HG03460 (cell line): ENCODE results near the gene TAX1BP3.

Experiments used
- ATAC-seq: cut with Tn5 transposase; IDR thresholded peaks from one replicate; pipeline ENCODE4 v1.9.1; 2021; ENCODE audit not compliant: unreplicated experiment

Gene TAX1BP3

DNA sequence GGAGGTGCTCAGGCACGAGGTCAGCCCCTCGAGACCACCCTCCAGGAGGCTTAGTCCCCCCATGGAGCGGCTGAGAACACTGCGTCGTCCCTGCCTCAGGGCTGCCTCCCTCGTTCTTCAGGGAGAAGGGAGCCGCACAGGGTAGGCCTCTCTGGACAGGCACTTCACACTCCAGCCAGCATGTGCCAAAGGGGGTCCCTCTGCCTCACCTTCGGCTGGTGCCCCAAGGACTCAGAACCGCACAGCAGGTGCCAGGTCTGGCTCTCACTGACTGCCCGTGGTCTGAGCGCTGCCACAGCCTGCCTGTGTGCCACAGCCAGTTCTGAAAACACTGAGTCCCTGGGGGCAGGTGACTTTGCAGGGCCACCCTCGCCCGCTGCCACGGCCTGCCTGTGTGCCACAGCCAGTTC is 20.5 kb upstream of the TAX1BP3 start:
- no peak for ATAC-seq

DNA sequence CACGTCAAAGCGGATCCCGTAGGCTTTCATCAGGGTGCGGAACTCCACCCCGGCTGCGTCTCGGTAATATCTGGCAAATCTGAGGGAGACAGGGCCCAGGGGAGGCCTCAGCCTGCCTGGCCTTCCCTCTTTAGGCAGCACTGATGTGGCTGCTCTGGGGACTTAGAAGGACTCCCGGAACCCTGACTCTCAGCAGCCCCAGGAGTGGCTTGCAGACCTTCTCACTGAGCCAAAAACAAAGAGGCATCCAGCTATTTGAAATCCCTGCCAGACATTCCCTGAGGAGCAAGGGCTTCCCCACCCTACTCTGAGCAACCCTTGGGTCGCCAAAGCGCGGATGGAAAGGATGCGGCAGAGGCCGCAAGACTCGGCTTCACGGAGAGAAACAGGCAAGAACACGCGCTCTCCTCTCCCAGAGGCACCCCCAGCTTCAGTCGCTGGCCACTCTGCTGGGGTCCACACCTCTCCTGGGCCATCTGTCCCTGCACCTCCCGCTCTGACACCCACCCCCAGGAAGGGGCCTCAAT is 19.7 kb upstream of the TAX1BP3 start:
- ATAC-seq = no peak

DNA sequence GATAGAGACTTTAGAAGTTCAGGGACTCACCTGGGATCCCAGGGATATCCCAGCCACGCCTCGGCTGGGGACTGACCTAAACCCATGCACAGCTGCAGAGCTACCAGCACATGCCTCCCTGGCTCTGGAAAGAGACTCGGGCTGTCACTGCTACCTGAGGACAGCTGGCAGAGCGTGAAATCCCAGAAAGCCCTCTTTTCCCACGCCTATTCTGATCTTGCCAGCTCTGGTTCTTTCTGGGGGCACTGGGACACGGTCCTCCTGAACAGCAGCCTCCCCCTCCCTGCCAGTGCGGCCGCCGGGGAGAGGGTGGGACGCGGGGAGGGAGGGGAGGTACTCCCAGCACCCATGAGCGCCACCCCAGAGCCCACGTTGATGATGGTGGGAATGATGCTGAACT is 16.8 kb upstream of the TAX1BP3 start:
- no peak for ATAC-seq

DNA sequence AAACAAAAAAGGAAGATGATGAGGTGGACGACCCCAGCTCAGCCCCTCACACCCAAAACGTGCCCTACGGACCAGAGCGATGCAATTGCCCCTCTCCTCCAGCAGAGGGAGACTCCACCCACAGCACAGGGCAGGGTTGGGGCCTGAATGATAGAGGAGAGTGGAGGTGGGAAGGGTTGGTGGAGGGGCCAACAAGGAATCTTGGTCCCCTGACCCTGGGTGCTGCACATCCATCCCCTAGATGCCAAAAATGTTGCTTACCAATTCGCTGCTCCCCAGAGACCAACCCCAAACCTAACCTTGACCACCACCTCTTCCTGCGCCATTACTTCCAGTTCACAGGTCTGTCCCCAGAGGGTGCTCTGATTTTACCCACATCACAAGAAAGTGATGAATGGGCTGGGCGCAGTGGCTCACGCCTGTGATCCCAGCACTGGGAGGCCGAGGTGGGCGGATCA is 14.7 kb upstream of the TAX1BP3 start:
- no peak for ATAC-seq

DNA sequence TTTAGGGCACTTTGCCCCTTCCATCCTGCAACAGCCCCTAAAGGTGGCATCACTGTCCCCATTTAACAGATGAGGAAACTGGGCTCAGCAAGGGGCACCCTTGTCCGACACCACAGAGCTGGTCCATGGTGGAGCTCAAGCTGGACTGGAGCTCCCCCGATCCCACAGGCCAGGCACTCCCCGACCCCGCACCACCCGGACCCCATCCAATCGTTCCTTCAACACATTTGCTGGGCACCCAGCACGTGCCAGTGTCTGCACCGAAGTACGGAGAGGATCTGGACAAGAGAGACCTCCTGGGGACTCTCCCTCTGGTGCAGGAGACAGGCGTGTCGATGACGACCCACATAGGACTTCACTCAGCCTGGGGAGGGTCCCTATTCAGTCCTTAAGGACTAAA is 13.7 kb upstream of the TAX1BP3 start:
- no peak for ATAC-seq

DNA sequence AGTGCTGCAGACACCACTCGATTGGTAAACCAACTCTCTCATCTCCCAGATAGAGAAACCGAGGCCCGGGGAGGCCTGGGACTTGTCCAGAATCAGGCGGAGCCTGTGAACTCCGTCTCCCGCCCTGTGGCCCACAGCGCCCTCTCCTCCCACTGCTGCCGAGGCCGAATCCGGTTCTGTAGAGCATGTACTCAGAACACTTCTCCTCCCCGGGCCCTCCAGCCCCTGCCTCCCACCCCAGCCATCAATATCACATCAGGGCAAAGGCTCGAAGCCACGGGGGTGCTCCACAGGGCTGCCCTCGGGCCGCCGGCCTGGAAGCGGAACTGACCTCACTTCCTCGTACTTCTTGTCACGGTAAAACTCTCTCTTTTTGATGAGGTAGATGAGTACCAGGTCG is 13.2 kb upstream of the TAX1BP3 start:
- ATAC-seq = no peak

DNA sequence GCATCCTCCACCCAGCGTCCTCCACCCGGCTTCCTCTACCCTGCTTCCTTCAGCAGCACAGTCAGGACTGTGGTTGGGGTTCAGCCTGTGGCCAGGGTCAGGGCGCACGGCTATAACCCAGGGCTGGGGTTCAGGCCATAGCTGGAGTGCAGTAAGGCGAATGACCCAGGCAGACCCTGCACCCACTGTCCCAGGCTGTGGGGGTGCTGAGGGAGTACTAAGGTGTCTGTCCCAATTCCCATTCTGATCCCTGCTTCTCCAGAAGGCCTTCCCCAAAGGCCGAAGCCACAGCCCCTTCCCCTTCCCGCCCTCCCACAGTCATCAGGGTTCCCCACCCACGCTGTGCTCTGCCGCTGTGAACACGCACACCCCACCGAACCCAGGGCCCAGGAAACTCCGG is 12.7 kb upstream of the TAX1BP3 start:
- ATAC-seq = no peak

DNA sequence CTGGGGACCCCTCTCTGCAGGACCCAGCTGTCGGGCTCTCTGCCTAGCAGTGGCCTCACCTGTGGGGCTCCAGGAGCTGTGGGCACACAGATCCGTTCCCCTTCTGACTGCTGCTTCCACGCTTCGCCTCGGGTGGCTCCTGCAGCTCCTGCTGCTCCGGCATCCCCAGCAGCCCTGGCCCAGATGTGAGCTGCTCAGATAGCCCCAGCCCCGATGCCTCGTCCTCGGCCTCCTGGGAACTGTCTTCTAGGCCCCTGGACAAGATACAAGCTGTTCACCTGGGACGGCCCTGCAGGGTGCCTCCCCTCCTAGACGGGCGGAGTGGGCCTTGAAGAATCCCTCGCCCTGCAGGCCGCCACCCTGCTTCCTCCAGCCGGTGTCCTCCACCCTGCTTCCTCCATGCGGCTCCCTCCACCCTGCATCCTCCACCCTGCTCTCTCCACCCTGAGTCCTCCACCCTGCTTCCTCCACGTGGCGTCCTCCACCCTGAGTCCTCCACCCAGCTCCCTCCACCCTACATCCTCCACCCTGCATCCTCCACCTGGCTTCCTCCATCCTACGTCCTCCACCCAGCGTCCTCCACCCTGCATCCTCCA is 11.3 kb upstream of the TAX1BP3 start:
- no peak for ATAC-seq

DNA sequence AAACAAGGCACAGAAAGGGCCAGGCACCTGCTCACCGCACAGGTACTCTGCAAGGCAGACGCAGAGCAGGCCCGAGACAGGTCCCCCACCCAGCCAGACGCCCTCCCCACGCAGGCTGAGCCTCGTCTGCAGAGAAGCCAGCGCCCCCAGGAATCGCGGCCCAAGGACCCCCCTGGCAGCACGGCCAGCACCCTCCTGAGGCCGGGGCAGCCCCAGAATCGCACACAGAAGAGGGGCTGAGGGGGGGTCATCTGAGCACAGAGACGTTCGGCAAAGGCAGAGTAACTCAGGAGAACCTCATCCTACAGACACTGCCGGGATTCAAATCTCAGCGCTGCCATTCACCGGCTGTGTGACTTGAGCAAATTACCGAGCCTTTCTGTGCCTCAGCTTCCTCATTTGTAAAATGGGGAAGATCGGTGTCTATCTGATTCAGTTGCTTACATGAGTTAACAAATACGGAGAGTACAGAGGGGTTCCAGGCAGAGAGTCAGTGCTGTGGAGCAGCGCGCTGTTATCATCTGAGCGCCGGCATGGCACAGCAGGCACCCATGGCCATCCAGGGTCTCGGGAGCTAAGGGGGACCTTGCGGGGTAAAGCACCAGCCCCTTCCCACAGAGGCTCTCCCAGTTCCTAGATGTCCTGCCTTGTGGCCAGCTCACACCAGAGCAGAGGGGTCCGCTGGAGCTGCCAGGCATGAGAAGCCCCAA is 10.6 kb upstream of the TAX1BP3 start:
- ATAC-seq = no peak

DNA sequence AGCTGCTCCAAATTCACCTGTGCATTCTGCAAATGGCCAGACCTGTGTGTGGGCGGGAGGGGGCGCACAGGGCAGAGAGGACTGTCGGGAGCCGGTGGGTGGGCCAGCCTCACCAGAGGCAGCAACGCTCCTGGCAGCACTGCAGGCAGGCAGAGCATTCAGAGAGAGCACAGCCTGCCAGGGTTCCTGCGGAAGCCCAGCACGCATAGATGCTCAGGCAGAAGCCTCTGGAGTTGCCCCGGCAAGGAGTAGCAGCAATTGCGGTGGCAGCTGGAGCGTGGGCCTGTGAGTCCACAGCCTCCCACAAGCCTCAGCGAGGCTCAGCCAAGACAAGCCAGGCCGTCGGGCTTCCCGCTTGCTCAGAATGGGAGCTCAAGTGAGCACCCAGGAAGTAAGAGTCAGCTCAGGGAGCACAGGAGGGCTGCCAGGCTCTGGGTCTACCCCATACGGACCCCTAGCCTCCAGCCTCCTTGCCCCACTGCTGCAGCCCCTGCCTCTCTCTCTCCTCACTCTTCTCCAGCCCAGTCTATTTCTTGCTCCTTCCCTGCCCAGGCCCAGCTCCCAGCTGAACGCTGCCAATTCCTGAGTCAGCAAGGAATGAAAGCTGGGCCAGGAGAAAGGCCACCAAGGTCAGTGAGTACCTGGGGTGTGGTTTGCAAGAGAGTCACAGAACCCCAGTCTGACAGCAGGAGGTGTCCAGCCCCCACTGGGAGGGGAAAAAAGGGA is 9.9 kb upstream of the TAX1BP3 start:
- no peak for ATAC-seq

DNA sequence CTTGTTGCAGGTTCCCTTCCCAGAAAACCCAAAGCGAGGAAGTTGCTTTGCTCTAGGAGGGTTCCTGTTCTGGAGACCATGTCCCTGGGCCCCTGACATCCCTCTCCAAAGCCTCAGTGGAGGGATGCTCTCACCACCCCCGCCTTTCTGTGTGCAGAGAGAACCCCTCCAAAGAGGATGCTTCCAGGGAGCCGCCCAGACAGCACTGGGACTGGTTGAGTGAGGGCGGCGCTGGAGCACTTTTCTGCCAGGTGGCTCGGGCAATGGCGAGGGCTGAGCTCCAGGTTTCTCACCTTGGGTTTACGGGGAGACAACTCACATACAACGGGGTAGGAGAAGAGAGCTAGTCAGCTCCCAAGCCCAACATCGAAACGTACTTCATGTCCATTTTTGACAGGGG is 7.5 kb upstream of the TAX1BP3 start:
- no peak for ATAC-seq

DNA sequence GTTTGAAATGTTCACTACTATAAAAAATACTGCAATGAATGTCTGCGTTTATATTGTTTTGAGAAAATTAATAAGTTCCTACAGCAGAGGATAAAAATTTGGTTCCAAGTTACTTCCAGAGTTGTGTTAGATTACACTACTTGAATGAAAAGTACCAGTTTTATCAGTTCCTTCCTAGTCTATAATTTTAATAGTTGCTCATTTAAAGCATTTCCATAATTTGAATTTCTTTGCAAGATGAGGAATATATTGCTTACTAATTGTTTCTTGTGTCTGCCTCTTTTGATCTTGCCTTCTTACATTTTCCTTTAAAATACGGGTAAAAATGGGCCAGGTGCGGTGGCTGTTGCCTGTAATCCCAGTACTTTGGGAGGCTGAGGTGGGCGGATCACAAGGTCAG is 4.2 kb upstream of the TAX1BP3 start:
- ATAC-seq = no peak

DNA sequence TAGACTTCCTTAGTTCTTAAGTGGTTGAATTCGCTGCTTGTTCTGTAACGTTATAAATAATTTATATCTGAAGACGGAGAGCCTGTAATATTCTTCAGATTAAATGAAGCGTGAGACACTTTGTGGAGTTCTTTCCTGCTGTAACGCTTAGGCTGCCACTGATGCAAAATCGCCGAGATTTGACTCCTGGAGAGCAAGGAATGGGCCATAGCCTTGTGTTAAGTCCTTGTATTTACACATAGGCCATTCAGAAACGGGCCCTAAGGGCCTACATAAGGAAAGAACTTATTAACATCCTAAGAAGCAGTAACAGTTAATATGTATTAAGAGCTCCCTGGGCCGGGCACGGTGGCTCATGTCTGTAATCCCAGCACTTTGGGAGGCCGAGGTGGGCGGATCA is 1.2 kb upstream of the TAX1BP3 start:
- ATAC-seq = no peak

DNA sequence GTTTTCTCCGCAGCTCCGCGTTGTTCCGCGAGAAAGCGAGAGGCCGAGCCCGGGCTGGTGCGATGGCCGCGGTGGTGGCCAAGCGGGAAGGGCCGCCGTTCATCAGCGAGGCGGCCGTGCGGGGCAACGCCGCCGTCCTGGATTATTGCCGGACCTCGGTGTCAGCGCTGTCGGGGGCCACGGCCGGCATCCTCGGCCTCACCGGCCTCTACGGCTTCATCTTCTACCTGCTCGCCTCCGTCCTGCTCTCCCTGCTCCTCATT is 638 bp upstream of the TAX1BP3 start:
- ATAC-seq = peak; percentile 3

DNA sequence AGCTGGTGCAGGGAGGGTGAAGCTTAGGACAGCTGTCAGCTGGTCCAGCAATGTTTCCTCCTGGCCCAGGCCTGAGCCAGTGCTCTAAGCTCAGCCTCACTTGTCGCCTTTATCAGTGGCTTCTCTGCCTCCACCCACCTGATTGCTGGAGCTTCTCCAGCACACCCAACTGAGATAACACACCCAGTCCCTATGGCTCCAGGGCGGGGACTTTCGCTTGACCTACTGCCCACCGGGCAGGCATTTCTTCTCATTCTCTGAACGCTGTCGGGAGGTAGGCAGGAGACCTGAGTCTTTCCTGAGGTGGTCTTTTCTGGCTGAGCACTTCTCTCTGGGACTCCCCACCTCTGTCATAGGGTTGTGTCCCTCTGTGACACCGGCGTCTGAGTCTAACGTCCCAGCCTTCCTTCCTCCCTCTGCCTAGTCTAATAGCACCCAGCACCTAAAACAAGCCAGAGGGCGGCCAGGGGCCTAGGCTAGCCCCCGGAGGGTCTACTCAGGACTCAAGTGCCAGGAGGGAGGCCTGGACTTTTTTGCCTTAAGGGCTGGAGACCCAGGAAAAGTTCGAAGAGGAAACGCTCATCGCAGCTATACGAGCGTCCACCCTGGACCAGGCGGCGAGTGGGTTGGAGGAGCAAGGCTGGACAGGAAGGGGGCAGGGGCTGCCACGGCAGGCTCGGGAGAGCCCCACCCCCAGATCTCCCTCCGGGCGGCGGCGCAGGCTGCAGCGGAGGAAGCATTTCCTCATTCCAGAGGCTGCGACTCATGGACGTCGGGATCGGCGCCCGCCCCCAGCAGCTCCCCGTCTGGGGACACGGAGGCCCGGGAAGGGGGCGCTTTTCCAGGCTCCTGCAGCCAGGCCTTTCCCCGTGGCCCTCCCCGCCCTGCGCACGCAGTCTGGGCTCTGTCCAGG is 756 bp downstream of the TAX1BP3 start:
- peak; percentile 8 for ATAC-seq

DNA sequence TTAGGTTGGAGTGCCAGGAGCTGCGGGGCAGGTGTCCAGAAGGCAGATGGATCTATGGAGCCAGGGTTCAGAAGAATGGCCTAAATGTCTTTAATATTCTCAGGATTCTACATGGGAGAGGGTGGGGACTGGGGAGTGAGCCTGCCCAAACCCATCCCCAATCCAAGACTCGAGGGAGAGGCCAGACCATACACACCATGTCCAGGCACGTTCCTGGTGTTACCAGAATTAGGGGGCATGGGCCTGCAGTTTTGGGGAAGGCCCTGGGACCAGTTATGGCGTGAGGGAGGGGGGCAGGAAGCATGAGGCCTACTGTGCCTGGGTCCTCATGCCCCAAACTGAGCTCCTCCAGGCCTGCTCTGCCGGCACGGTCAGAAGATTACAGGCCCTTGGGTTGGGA is 1.9 kb downstream of the TAX1BP3 start:
- ATAC-seq = no peak

DNA sequence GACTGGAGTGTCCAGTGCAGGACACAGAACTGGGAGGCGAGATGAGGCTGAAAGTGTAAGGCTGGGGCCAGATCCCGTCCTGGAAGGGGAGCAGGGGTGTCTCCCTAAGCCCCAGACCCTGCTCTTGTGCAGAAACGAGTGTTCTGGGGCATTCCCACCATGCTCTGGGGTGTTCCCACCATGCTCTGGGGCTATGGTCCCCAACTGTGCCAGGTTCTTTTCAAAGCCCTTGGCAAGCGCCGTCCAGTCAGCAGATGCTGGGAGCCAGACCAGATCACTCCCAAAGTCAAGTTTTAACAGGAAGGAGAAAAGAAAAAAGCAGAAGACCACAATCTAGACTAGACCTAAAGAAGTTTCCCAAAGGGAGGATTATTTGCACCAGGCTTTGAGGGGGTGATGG is 2.5 kb downstream of the TAX1BP3 start:
- no peak for ATAC-seq

DNA sequence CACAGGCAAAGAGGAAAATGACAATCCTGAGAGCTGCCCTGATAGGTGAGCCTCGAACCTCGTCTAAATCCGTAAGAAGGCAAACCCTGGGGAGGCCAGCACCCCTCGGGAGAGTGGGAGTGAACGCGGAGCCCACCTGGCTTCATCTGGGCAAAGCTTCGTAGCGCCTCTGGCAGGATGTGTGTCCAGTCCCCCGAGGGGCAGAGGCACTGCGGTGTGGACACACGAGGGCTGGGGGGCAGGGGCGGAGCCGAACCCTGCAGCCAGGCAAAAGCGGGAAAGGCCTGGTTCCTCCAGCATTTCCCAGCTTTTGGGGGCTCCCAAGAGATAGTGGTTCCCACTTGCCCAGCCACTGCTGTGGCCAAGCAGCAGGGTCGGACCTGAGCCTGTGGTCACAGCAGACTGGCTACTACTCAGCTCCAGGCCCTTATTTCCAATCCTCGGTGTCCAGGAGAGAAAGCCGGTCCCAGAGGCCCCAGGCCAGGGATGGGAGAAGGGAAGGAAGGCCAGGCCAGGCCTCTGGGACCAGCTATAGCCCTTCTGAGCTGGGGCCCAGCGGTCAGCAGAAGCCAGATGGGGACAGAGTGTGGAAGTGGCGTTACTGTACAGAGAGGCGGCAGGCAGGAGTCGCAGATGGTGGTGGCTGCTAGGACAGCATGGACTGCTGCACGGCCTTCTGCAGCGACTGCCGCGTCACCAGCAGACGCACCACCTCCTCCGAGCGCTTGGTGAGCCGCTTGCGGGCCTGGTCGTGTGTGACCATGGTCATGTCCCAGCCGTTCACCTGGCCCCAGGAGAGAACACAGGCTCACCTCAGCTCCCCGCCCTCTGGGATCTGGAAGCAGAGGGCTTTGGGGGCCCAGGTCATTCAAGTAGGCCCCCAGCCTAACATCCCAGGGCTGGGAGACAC is 5.0 kb downstream of the TAX1BP3 start:
- no peak for ATAC-seq

DNA sequence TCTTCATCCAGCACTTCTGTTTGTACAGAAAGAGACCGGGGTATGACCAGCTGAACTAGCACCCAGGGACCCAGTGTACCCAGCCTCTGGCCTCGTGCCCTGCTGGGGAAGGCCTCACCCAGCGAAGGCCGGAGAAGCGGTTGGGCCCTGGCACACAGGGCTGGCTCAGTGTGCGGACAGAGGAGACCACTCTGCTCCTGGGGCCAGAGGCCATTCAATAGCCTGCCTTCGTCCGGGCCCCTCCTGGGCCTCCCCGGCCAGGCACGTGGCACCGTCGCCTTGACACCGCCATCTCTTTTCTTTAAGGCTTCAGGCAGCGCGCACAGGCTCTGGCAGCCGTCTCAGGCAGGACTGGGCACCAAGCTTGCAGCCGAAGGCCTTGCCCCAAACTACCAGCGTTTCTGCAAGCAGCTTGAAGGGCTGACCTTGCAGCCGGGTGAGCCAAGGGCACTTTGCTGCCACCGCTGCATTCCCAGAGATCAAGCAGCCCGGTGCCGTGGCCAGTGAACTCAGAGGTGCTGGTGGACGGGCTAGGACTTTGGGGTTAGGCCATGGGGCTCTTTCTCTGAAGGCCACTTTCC is 8.0 kb downstream of the TAX1BP3 start:
- no peak for ATAC-seq

DNA sequence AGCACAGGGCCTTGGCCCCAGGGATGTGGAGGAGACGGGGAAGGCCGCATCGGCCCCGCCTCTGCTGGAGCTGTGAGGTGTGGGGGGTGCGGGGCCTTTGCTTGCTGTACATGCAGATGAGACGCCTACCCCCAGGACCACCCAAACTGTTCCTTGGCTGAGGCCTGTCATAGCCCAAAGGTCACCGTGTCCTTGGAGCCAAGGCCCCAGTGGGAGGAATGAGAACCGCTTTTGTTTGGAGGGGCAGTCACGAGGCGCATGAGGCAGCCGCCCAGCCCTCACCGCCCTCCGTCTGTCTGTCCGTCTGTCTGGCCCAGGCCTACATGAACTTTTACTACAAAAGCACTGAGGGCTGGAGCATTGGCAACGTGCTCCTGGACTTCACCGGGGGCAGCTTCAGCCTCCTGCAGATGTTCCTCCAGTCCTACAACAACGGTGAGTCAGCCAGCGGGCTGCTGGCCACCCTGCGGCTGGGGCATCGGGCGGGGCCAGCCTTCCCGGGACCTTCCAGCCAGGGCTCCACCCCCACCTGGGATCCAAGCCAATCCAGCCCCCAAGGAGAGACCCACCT is 8.8 kb downstream of the TAX1BP3 start:
- ATAC-seq = no peak
